HG03378 (cell line): ENCODE data around the gene TMEM138.
"Not testable (repeated sequence)": the region's sequence is repeated elsewhere in the genome, so short reads cannot be mapped to it uniquely, and the experiment has no call there.

Experiments used
- ATAC-seq: cut with Tn5 transposase; IDR thresholded peaks from one replicate; pipeline ENCODE4 v1.9.1; 2021; ENCODE audit warnings: mild to moderate bottlenecking, moderate library complexity; ENCODE audit not compliant: unreplicated experiment

TMEM138 gene

DNA sequence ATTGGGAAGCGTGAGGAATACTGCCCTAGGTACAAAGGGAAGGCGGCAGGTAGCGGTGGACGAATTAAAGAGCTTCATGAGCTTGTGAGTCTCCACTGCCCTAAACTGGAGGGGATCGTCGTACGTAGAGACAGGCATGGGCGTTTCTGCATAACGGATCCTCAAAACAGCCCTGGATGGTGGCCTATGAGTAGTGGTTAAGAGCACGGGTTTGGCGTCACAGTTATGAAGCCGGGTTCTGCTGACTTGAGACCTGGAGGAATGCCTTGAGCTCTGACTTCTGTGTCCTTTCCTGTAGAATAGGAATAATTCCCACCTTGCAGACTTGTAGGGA lies 335 bp downstream of the TMEM138 start:
- ATAC-seq: no peak

DNA sequence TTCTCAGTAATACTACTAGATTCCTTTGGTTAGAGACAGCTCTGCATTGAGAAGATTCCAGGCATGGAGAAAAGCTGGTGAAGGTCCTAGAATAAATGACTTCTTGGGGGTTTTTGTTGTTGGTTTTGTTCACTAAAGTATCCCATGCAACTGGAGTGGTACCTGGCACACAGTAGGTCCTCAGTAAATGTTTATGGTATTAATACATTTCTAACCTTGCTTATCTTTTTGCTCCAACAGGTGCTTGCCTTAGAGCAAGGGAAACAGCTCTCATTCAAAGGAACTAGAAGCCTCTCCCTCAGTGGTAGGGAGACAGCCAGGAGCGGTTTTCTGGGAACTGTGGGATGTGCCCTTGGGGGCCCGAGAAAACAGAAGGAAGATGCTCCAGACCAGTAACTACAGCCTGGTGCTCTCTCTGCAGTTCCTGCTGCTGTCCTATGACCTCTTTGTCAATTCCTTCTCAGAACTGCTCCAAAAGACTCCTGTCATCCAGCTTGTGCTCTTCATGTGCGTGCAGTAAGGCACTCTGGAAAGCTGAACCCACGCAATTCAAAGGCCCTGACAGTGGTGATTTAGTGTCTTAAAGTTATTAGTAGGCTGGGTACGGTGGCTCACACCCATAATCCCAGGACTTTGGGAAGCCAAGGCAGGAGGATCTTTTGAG lies 2.0 kb downstream of the TMEM138 start:
- no peak for ATAC-seq

DNA sequence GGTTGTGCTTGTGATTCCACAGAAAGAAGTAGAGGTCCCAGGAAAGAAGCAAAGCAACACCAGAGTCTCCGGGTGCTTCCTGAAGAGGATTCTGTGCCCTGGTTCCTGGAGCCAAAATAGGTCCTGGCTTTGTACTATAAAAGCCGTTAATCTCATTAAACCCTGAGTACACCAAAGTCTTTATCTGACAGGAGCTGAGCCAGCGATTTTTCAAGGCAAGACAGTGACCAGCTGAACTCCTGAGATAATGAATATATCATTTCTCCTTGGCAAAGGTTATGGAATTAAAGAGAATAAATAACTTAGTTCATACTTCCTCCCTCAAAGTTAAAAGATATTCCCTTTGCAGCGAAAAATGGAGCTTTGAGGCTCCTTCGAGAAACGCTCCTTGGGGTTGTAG lies 5.2 kb downstream of the TMEM138 start:
- no peak for ATAC-seq

DNA sequence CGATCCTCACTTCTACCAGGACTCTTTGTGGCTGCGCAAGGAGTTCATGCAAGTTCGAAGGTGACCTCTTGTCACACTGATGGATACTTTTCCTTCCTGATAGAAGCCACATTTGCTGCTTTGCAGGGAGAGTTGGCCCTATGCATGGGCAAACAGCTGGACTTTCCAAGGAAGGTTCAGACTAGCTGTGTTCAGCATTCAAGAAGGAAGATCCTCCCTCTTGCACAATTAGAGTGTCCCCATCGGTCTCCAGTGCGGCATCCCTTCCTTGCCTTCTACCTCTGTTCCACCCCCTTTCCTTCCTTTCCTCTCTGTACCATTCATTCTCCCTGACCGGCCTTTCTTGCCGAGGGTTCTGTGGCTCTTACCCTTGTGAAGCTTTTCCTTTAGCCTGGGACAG lies 6.5 kb downstream of the TMEM138 start:
- ATAC-seq: no peak

DNA sequence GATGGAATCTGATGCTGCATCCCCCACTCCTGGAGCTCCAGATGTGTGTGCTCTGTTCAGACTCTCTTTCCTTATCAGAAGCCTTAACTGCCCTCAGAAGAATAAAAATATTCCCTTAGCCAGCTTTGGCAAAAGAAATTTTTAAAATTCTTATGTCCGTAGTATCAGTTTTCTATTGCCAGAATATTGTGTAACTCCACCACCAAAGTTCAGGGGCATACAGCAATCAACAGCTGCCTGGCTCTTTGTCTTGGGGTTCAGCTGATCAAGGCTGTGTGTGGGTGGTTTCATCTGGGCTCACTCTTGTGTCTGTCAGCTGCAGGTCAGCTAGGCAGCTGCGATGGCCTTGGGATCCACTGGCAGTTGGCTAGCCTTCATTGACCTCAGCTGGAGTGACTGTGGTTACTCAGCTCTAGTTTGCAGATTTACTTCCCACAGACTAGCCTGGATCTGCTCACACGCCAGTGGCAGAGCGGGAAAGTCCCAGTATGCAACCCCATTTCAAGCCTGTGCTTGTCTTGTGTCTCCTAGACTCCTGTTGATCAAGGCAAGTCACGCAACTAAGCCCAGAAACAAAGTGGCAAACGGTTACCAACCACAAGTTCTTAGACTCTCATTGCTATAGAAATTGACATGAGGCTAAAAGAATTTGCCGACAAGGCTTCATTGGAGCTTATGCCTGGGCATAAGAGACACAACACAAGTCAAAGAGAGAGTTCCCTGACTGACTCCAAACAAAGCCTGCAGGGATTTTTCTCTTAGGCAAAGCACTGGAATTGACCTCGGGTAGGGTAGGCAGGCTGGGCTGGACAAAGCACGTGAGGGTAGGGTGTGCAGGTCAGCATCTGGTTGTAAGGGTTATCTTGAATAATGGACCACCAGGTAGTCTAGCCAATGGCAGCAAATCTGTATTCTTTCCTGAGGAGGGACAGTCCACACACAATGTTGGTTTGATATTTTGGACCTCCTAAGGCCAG lies 7.5 kb downstream of the TMEM138 start:
- ATAC-seq: no peak

DNA sequence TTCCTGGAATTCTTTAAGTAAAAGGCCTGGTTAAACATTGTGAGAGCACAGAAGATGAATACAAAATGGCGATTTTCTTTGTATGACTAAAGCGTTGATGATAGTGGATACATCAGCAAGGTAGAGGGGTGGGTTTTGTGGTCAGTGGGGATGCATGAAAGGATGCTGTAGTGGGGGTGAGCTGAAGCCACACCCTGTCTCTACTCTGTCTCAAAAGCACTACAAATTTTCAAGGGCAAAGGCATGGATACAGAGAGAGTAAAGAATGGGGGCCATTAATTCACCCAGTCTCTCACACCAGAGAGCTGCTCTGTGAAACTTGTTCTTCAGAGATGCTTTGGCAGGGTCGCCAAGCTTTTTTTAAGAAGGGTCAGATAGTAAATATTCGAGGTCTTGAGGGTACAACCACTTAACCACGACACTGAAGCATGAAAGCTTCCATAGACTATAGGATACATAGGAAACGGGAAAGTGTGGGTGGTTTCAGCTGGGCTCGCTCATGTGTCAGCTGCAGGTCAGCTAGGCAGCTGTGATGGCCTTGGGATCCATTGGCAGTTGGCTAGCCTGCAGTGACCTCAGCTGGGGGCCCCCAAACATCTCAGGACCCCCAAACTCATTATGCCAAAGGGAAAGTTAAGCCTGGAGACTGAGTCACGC lies 8.3 kb downstream of the TMEM138 start:
- no peak for ATAC-seq

DNA sequence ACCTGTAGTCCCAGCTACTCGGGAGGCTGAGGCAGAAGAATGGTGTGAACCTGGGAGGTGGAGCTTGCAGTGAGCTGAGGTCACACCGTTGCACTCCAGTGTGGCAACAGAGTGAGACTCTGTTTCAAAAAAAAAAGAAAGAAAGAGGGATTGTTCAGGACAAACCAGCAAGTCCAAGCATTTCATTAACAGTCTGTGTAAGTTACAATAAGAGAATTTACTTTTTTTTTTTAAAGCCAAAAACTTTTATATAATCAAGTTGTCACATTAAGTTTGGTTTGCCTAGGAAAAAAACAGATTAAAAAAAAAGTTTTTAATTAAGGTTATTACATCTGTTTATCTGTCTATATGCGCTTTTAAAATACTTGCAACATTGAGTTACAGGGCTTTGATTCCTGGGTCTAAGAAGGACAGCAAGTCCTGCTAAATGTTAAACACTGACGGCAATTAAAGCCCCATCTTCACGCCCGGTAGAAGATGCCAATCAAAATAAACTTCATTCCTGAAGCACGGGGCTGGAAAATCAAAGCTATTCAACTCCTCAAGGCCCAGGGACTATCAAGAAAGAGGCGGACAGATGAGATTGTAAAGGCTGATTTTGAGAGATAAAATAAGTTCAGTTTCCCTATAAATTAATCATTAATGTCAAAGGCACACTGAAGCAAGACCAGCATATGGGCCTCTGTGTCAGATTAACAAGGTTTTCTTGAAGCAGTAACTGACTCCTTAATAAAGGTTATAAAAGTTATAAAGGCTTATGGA lies 10.7 kb downstream of the TMEM138 start:
- ATAC-seq: no peak

DNA sequence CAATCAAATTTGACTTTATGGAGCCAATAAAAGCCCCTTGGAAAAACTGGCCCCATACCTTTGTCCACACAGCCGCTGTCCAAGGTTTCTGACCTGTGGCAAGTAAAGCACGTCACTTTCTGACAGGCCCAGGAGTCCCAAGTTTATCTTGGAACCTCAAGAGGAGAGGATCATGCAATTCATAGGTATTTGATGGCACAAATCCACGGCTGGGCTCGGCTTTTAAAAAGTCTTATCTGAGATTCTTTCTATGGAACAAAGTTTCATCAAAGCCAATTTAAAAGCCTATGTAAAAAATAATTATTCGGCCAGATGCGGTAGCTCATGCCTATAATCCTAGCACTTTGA lies 13.6 kb downstream of the TMEM138 start:
- ATAC-seq: no peak

DNA sequence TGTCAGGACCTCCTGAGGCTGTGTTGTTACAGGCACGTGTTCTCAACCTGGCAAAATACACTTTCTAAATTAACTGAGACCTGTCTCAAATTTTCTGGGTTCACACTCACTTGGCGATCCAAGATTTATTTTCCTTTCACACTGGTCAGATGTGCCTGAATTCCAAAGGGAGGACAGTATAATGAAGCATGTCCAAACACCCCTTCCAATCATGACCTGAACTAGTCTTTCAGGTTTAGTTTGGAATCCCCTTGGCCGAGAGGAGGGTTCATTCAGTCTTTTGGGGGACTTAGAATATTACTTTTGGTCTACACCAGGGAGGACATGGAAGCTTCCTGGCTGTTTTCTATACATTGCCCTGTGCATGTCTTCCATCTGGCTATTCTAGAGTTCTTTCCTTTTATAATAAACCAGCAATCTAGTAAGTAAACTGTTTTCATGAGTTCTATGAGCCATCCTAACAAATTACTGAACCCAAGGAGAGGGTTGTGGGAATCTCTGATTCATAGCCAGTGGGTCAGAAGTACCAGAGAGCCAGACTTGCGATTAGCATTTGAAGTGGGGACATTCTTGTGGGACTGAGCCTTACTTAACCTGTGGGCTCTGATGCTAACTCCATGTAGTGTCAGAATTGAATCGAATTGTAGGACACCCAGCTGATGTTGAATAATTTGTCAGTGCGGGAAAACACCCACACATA lies 15.4 kb downstream of the TMEM138 start:
- ATAC-seq: no peak

DNA sequence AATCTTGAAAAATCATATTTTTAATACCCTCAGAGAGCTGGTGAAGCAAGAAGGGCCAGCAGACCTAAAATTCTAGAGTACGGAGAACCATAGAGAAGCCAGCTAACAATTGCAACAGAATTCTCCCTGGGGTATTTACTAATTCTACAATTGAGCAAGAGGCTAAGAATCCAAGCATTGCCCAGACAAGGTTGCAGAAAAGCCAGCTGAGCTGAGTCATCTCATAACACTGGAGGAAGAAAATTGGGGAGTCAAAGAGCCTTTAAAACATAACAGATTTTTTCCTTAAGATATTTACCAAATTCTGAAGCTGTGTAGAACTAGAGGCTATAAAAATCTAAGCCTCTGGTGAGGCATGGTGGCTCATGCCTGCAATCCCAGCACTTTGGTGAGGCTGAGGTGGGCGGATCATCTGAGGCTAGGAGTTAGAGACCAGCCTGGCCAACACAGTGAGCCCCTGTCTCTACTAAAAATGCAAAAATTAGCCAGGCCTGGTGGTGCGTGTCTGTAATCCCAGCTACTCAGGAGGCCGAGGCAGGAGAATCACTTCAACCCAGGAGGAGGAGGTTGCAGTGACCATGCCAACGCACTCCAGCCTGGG lies 16.6 kb downstream of the TMEM138 start:
- no peak for ATAC-seq

DNA sequence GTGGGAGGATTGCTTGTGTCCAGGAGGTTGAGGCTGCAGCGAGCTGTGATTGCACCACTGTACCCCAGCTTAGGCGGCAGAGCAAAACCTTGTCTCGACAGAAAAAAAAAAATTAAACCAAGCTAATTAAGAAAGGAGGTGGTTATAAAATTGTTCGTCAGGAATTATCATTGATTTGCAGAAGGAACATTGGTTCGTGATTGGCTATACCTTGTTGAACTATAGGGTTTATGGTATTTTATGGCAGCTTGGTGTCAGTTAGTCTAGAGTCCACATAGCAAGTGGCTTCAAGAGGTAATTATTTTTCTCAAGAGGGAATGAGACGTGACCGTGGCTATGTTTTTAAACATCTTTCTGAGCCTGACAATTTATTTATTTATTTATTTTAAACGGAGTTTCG lies 18.7 kb downstream of the TMEM138 start:
- no peak for ATAC-seq

DNA sequence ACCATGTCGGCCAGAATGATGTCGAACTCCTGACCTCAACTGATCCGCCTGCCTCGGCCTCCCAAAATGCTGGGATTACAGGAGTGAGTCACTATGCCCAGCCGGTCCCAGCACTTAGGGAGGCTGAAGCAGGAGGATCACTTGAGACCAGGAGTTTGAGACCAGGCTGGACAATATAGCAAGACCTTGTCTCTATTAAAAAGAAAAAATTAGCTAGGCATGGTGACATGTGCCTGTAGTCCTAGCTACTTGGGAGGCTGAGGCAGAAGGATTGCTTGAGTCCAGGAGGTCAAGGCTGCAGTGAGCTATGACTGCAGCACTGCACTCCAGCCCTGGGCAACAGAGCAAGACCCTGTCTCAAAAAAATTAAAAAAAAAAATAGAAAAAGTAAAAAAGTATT lies 21.7 kb downstream of the TMEM138 start:
- not testable (repeated sequence) for ATAC-seq

DNA sequence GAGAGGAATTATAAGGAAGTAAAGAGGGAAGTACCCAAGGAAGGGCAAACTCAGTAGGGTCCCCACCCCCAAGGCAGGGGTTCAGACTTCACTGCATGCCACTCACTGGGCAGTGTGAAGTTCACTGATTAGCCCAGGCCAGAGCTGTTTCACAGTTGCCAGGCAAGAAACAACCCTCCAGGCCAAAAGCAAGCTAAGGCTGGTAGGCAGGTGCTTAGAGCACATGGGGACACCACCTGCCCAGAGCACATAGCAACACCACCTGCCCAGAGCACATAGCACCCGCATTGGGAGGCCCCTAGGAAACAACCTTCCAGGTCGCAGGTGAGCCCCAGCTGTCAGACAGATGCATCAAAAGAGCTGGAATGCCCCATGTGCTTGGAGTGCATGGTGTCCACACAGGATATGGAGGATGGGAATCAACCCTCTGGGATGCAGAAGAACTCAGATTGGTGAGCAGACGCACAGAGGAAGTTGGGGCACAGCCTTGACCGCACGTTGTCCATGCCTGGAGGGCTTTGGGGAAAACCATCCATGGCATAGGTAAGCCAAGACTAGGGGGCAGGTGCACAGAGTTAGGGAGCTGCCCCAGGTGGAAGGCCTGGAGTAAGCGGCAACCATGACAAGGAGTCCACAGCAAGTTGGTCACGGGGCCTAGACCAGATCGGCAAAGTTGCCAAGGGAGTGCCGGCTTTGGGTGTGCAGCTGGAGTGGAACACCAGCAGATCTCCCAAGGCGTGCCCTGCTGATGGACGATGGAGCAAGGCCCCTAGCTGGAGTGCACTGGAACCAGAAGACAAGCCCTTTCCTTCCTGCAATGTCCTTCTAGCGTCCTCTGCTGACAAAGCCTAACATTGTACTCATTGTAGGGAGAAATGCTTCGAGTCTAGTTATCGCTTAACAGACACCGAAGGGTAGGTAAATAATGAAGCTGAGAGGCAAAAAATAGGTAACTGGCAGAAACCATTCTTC lies 22.4 kb downstream of the TMEM138 start:
- ATAC-seq: no peak

DNA sequence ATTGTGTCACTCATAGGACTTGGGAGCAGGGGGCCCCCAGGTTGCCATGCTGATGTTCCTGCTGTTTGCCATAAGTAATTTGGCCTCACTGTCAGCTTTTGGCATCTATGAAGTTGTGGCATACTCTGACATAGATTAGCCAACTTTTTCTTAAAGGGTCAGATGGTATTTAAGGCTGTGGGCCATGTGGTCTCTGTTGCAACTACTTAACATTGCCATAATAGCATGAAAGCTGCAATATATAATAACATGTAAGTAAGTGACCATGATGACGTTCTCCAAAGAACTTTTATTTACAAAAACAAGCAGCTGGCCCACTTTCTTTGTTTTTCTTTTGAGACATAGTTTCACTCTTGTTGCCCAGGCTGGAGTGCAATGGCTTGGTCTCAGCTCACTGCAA lies 28.0 kb downstream of the TMEM138 start:
- no peak for ATAC-seq

DNA sequence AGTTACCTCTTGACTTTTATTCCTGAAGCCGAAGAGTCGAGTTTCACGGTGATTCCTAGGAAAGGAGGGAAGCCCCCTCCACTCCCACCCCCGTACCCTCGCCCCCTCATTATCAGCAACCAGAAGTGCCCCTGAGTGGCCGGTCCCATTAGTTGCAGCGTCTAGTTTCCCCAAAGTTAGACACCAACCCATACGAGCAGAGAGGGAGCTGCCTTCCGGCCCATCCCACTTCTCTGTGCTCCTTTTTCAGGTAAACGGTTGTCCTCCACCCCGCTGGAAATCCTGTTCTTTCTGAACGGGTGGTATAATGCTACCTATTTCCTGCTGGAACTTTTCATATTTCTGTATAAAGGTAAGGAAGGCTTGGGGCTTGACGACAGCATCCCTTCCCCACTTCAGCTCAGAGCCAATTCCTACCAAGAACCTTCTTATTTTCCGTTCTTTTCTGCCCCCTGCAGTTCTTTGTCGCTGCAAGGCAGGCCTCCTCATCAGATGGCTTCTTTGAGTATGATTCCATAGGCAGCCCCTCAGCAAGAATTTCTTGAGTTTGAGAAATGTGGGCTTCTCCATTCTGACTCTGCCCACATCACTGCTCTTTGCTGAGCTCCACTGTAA lies 30.9 kb downstream of the TMEM138 start:
- no peak for ATAC-seq

DNA sequence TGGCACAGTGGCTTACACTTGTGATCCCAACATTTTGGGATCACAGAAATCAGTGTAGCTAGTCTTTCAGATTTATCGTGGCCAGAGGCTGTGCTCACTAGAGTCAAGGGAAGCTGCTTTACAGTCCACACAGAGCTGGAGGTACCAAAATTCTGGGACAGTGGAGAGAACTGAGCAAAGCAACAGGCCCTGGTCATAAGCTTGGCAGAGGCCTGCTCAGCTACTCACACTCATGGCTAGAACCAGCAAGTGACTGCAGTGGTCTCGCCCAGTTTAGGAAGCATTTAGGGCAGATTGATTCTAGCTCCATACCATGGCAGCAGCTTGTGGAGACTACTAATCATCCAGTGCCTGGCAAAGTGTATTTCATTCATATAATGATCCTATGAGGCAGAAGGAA lies 39.0 kb downstream of the TMEM138 start:
- no peak for ATAC-seq

DNA sequence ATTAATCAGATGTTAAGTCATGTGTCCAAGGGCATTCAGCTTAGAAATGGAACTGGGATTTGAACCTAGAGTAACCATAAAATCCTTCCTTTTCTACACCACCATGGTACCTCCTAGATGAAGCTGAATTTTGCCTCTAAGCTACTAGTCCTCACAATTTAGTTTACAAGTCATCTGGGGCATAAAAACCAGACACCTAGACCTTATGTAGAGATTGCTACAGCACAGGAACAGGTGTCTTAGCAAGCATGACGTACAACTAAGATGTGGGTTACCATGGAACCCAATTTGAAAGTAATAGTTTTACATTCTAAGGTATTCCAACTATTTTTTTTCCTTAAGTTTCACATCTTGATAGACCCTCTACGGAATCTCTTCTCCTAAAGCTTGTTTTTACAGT lies 39.4 kb downstream of the TMEM138 start:
- no peak for ATAC-seq

DNA sequence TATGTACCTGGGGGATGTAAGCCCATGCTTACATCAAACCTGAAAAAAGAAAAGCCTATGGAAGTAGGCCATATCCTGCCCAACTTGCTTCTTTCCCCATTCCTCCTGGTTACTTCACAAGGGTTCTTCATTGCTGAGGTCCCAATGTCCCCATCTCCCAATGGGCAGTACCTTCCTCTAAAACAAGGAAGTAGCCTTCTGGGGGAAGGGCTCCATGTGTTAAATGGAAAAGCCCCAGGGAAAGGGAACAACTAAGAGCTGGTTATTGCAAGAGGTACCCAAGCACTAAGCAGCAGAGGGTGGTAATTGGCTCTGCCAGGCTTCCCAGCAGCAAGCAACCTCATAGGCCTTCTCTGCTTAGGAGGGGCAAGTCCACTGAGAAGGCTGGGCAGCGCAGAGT lies 41.5 kb downstream of the TMEM138 start:
- ATAC-seq: no peak

DNA sequence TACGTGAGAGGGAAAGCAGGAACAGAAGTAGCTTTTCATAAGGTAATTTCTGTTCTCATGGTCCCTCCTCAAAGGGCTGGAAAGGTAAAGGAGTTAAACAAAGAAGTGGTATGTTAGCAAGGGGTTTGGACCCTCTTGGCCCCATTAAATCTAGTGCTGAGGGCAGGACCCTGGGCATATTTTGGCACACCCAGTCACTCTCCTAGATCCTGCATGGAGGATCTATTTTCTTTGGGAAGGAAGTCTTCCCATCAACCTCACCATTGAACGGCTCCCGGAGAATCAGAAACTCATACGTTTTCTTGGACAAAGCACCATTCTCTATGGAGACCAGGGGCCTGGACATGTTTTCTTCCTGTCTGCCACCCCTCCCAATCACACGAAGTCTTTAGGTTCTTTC lies 41.9 kb downstream of the TMEM138 start:
- no peak for ATAC-seq
